ENCODE measurements around the gene PSMD3.

Gene PSMD3

DNA sequence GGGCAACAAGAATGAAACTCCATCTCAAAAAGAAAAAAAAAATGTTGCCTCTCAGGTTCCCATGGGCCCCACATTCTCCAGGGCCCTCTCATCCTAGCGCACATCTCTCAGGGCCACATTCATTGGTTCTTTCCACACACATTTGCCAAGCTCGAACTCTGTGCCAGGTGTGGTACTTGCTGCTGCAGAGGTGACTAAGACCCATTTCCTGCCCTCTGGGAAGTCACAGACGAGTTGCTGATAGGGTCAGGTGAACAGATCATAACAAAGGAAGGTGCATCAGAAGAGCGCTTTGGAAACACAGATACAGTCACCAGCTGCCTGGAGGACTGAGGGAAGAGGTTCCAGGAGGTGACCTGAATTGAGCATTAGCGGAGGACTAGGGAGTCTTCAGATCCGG is 16.8 kb upstream of the PSMD3 start:
- Histone ChIP-seq H3K27me3 (ENCODE audit: insufficient read depth, low read depth) (no peaks in the 10 kb centered on the region; the same call in 1 of the 2 replicates), H3K79me2 (ENCODE audit: insufficient read depth, low read depth) (no peaks in the 10 kb centered on the region), H3K27ac (no peak overlapping the region), H2AFZ (ENCODE audit: low read depth) (no peak overlapping the region), H3K4me3 (IDR thresholded peaks at IDR 0.05; ENCODE audit: insufficient read depth, low read depth, low read length) (no peak overlapping the region), H3K4me1 (ENCODE audit: low read depth, poor library complexity, severe bottlenecking) (peaks cover 9% of the 10 kb centered on the region), H3K4me2 (no peak overlapping the region), H3K36me3 (ENCODE audit: insufficient read depth) (no peaks in the 10 kb centered on the region), H4K20me1 (ENCODE audit: insufficient read depth) (no peaks in the 10 kb centered on the region), H3K9ac (no peak overlapping the region)
- no peak for TF ChIP-seq CTCF (conservative IDR thresholded peaks at IDR 0.05; ENCODE audit: low read depth, low read length)

DNA sequence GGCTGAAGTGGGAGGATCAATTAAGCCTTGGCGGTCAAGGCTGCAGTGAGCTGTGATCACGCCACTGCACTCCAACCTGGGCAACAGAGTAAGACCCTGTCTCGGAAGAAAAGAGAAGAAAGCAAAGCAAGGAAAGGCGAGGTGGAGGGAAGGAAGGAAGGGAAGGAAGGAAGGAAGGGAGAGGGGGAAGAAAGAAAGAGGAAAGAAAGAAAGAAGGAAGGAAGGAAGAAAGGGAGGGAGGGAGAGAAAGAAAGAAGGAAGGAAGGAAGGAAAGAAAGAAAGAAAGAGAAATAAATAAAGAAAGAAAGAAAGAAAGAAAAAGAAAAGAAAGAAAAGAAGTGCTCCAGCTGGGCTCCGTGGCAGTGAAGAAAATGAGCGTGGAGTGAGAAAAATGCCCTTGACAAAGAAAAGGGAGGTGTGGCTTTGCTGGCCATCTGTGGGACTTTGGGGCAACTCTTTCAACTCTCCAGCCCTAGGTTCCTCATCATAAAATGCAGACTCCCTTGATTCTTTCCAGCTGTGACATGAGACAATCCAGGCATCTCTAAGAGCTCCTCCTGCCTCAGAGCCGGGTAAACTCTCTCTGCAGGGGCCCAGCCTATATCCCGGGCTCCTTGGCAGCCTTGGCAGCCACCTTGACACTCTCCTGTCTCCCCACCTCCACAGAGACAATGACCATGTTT is 15.4 kb upstream of the PSMD3 start:
- Histone ChIP-seq H3K4me1 (ENCODE audit: low read depth, poor library complexity, severe bottlenecking) (no peaks in the 10 kb centered on the region), H3K27ac (no peak overlapping the region), H3K4me3 (IDR thresholded peaks at IDR 0.05; ENCODE audit: insufficient read depth, low read depth, low read length) (no peak overlapping the region), H3K79me2 (ENCODE audit: insufficient read depth, low read depth) (no peaks in the 10 kb centered on the region), H3K9ac (no peak overlapping the region), H2AFZ (ENCODE audit: low read depth) (no peak overlapping the region), H3K27me3 (ENCODE audit: insufficient read depth, low read depth) (peaks cover 3% of the 10 kb centered on the region; the same call in 1 of the 2 replicates), H3K36me3 (ENCODE audit: insufficient read depth) (no peaks in the 10 kb centered on the region), H3K4me2 (no peak overlapping the region), H4K20me1 (ENCODE audit: insufficient read depth) (no peaks in the 10 kb centered on the region)
- no peak for TF ChIP-seq CTCF (conservative IDR thresholded peaks at IDR 0.05; ENCODE audit: low read depth, low read length)

- Histone ChIP-seq H3K27me3 (ENCODE audit: insufficient read depth, low read depth) (peaks cover 7% of the 10 kb centered on the region; the same call in 1 of the 2 replicates), H4K20me1 (ENCODE audit: insufficient read depth) (no peaks in the 10 kb centered on the region), H3K9ac (no peak overlapping the region), H3K4me3 (IDR thresholded peaks at IDR 0.05; ENCODE audit: insufficient read depth, low read depth, low read length) (no peak overlapping the region), H3K4me1 (ENCODE audit: low read depth, poor library complexity, severe bottlenecking) (no peaks in the 10 kb centered on the region), H3K79me2 (ENCODE audit: insufficient read depth, low read depth) (no peaks in the 10 kb centered on the region), H2AFZ (ENCODE audit: low read depth) (no peak overlapping the region), H3K36me3 (ENCODE audit: insufficient read depth) (no peaks in the 10 kb centered on the region), H3K27ac (no peak overlapping the region), H3K4me2 (no peak overlapping the region)
- TF ChIP-seq CTCF (conservative IDR thresholded peaks at IDR 0.05; ENCODE audit: low read depth, low read length): no peak
Observed at GRCh38 chr17:39966771-39967170, 13.8 kb upstream of the PSMD3 start.

- TF ChIP-seq CTCF (conservative IDR thresholded peaks at IDR 0.05; ENCODE audit: low read depth, low read length): no peak
- no peak overlapping the region for H3K4me3 ChIP-seq (IDR thresholded peaks at IDR 0.05; ENCODE audit: insufficient read depth, low read depth, low read length)
- no peak overlapping the region for H3K4me2 ChIP-seq
- H3K79me2 ChIP-seq (ENCODE audit: insufficient read depth, low read depth): no peaks in the 10 kb centered on the region
- H4K20me1 ChIP-seq (ENCODE audit: insufficient read depth): no peaks in the 10 kb centered on the region
- H3K27me3 ChIP-seq (ENCODE audit: insufficient read depth, low read depth): peaks cover 7% of the 10 kb centered on the region; the same call in 1 of the 2 replicates
- no peaks in the 10 kb centered on the region for H3K36me3 ChIP-seq (ENCODE audit: insufficient read depth)
- no peak overlapping the region for H3K9ac ChIP-seq
- H3K27ac ChIP-seq: no peak overlapping the region
- no peak overlapping the region for H2AFZ ChIP-seq (ENCODE audit: low read depth)
- no peaks in the 10 kb centered on the region for H3K4me1 ChIP-seq (ENCODE audit: low read depth, poor library complexity, severe bottlenecking)
Observed at GRCh38 chr17:39968761-39969160, 11.8 kb upstream of the PSMD3 start.
